ENCODE data around the gene ABHD12.

DNA sequence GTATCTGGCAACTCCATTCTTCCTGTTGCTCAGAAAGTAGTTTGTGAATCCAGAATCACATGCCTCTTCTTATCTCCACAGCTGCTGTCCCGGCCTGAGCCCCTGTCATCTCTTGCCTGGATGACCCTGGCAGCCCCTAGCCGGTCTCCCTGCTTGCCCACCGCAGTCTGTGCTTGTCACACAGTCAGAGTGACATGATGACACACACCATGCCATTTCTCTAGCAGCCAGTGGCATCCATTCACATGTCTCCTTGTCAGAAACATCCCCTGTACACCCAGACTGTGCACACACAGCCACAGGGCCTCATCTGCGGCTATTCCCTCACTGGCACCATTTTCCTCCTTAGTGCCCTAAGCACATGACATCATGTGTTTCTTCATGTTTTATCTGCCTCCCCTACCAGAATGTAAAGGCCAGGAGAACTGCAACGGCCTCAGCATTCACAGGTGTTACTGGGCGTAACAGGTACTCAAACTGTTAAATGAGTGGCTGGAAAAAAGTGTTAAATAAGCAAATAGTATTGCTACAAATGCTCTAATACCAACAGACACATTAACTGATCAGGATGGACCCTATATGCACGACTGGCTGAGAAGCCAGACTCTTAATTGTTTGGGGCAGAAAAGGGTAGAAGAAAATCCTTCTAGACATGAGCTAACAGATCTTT, 9.6 kb downstream of the ABHD12 start:
- no peak for TF ChIP-seq FOS (IDR thresholded peaks at IDR 0.05; ENCODE audit: borderline replicate concordance, insufficient read depth, low read length)
- no peak for TF ChIP-seq CTCF (IDR thresholded peaks at IDR 0.05; ENCODE audit: extremely low read depth in 1 of 2, insufficient read depth in 1 of 2, low read depth in 1 of 2, low read length in 2 of 2)
- TF ChIP-seq EZH2 (IDR thresholded peaks at IDR 0.05; ENCODE audit: borderline replicate concordance, low read depth, low read length, severe bottlenecking), result no peak
- TF ChIP-seq POLR2A (IDR thresholded peaks at IDR 0.05; ENCODE audit: low read depth, low read length), result no peak
- no peak for TF ChIP-seq GATA2 (IDR thresholded peaks at IDR 0.05; ENCODE audit: insufficient read depth, insufficient read length, low read depth, low read length)
